Activated T-cell treated with anti-CD3 and anti-CD28 coated beads for 48 hours (primary cell): ENCODE data around the gene PRKG1.
"Not testable (repeated sequence)": the region's sequence is repeated elsewhere in the genome, so short reads cannot be mapped to it uniquely, and the experiment has no call there.

Experiments
- DNase-seq: peaks from one replicate; pipeline ENCODE4 v3.0.0-alpha.2; 2020; ENCODE audit warnings: low read depth

Gene PRKG1

GRCh38 chr10:51427758-51428157 is 353.5 kb downstream of the PRKG1 start:
- no peak for DNase-seq

- DNase-seq, result no peak
Observed at GRCh38 chr10:51430506-51430905, 356.2 kb downstream of the PRKG1 start.

GRCh38 chr10:51433949-51434475 is 359.7 kb downstream of the PRKG1 start:
- DNase-seq, result no peak

- DNase-seq, result no peak
Observed at GRCh38 chr10:51436805-51437204, 362.5 kb downstream of the PRKG1 start.

- DNase-seq, result no peak
Observed at GRCh38 chr10:51439645-51440044, 365.4 kb downstream of the PRKG1 start.

GRCh38 chr10:51445588-51445987 is 371.3 kb downstream of the PRKG1 start:
- no peak for DNase-seq

GRCh38 chr10:51447119-51447518 is 372.8 kb downstream of the PRKG1 start:
- DNase-seq, result no peak

GRCh38 chr10:51455762-51456161 is 381.5 kb downstream of the PRKG1 start:
- DNase-seq, result not testable (repeated sequence)

GRCh38 chr10:51459476-51459875 is 385.2 kb downstream of the PRKG1 start:
- no peak for DNase-seq

GRCh38 chr10:51462076-51462779 is 387.9 kb downstream of the PRKG1 start:
- no peak for DNase-seq

- DNase-seq, result no peak
Observed at GRCh38 chr10:51468424-51468823, 394.1 kb downstream of the PRKG1 start.

- no peak for DNase-seq
Observed at GRCh38 chr10:51469686-51470085, 395.4 kb downstream of the PRKG1 start.

- no peak for DNase-seq
Observed at GRCh38 chr10:51471271-51471670, 397.0 kb downstream of the PRKG1 start.

- DNase-seq, result no peak
Observed at GRCh38 chr10:51472154-51472553, 397.9 kb downstream of the PRKG1 start.

GRCh38 chr10:51479711-51480110 is 405.4 kb downstream of the PRKG1 start:
- DNase-seq, result no peak

GRCh38 chr10:51485668-51486067 is 411.4 kb downstream of the PRKG1 start:
- DNase-seq, result no peak

GRCh38 chr10:51487576-51487975 is 413.3 kb downstream of the PRKG1 start:
- DNase-seq, result no peak

GRCh38 chr10:51488766-51489408 is 414.6 kb downstream of the PRKG1 start:
- no peak for DNase-seq

GRCh38 chr10:51498424-51498823 is 424.1 kb downstream of the PRKG1 start:
- no peak for DNase-seq

GRCh38 chr10:51501396-51501795 is 427.1 kb downstream of the PRKG1 start:
- DNase-seq, result no peak

GRCh38 chr10:51502124-51502523 is 427.8 kb downstream of the PRKG1 start:
- DNase-seq, result no peak

- DNase-seq, result no peak
Observed at GRCh38 chr10:51503378-51503777, 429.1 kb downstream of the PRKG1 start.

- no peak for DNase-seq
Observed at GRCh38 chr10:51507476-51507875, 433.2 kb downstream of the PRKG1 start.

GRCh38 chr10:51508156-51508555 is 433.9 kb downstream of the PRKG1 start:
- no peak for DNase-seq
